PC-9 (cell line): ENCODE data around the gene FOS. TPM values are rescaled to one million over a fixed set of nuclear protein-coding genes. Genes with fewer than 3 reads are reported as not detected.
A peak's percentile ranks its signal among the peaks of the same experiment; 100 is the strongest.

Source experiments
- BruUV-seq: library from RNA; stranded (reverse); fragments of 400-500 nt; replicated peaks from 2 replicates; lab custom pipeline; 2021; lab: Mats Ljungman, UMichigan
- CTCF ChIA-PET: fragments of 300-600 bp; sonication (Branson Sonifier 250); formaldehyde crosslinking; loops from one replicate; lab custom pipeline; 2022; ENCODE audit warnings: antibody characterized with exemption; lab: Charles Lee
- POLR2A ChIA-PET: fragments of 300-600 bp; sonication (Branson Sonifier 250); formaldehyde crosslinking; loops from one replicate; lab custom pipeline; 2022; ENCODE audit warnings: antibody characterized with exemption; ENCODE audit not compliant: unreplicated experiment; lab: Charles Lee
- DNase-seq, 2 experiments: peaks; one replicate each; pipeline versions ENCODE4 v3.0.0 to v3.0.0-alpha.2; 2015 to 2022; ENCODE audit warnings: mixed read lengths in 1 of 2
- H2AFZ ChIP-seq: fragments of 200-600 bp; sonication (generic); 2 replicates; pipeline ENCODE4 v1.8.1; 2017; ENCODE audit warnings: antibody characterized with exemption
- H3F3A ChIP-seq: fragments of 200-600 bp; sonication (generic); 2 replicates; pipeline ENCODE4 v1.8.1; 2017; ENCODE audit warnings: antibody characterized with exemption, mild to moderate bottlenecking, low read depth; ENCODE audit not compliant: insufficient read depth
- H3K27ac ChIP-seq: fragments of 200-600 bp; sonication (generic); 2 replicates; pipeline ENCODE4 v1.6.1; 2016; ENCODE audit warnings: mixed run types
- H3K27me3 ChIP-seq: fragments of 200-600 bp; sonication (generic); 2 replicates; pipeline ENCODE4 v1.6.1; 2016; ENCODE audit warnings: low read depth, mixed run types; ENCODE audit not compliant: insufficient read depth
- H3K36me3 ChIP-seq: fragments of 200-600 bp; sonication (generic); 2 replicates; pipeline ENCODE4 v1.6.1; 2016; ENCODE audit warnings: low read depth, mixed run types
- H3K4me1 ChIP-seq: fragments of 200-600 bp; sonication (generic); replicated peaks from 2 replicates; pipeline ENCODE4 v1.6.1; 2016; ENCODE audit warnings: mixed run types; ENCODE audit not compliant: insufficient read depth
- H3K4me2 ChIP-seq: fragments of 200-600 bp; sonication (generic); 2 replicates; pipeline ENCODE4 v1.6.1; 2017; ENCODE audit warnings: mixed run types
- H3K4me3 ChIP-seq: fragments of 200-600 bp; sonication (generic); 2 replicates; pipeline ENCODE4 v1.6.1; 2016; ENCODE audit warnings: mixed run types
- H3K79me2 ChIP-seq: fragments of 200-600 bp; sonication (generic); 2 replicates; pipeline ENCODE4 v1.6.1; 2017; ENCODE audit warnings: low read depth, mixed run types
- H3K9me2 ChIP-seq: fragments of 200-600 bp; sonication (generic); 2 replicates; pipeline ENCODE4 v1.8.1; 2017; ENCODE audit warnings: mild to moderate bottlenecking; ENCODE audit not compliant: insufficient read depth
- H3K9me3 ChIP-seq: fragments of 200-600 bp; sonication (generic); 2 replicates; pipeline ENCODE4 v1.8.1; 2016; ENCODE audit warnings: low read depth; ENCODE audit not compliant: insufficient read depth
- H4K20me1 ChIP-seq: fragments of 200-600 bp; sonication (generic); 2 replicates; pipeline ENCODE4 v1.8.1; 2017; ENCODE audit not compliant: insufficient read depth
- EZH2 ChIP-seq: fragments of 200-600 bp; sonication (generic); IDR thresholded peaks from 2 replicates; pipeline ENCODE4 v1.8.0; 2017; ENCODE audit warnings: antibody characterized with exemption, low read depth
- intact Hi-C: fragments of 100-400 bp; cut with micrococcal nuclease; formaldehyde crosslinking; loops from one replicate; pipeline ENCODE4 v1.10.0; 2022; ENCODE audit not compliant: unreplicated experiment
- total RNA-seq: library from RNA; stranded (reverse); gene quantifications from 2 replicates; pipeline ENCODE4 v1.2.3, GENCODE V29; 2021
- TF ChIP-seq, protein P1 (sequence below): fragments of 200-600 bp; sonication (generic); conservative IDR thresholded peaks from 2 replicates; pipeline ENCODE4 v1.6.1; 2017; ENCODE audit warnings: mixed run types, antibody characterized with exemption, mild to moderate bottlenecking, moderate library complexity

Gene FOS
- total RNA-seq, 1 experiment from 2014 or later = 84.6 TPM

DNA sequence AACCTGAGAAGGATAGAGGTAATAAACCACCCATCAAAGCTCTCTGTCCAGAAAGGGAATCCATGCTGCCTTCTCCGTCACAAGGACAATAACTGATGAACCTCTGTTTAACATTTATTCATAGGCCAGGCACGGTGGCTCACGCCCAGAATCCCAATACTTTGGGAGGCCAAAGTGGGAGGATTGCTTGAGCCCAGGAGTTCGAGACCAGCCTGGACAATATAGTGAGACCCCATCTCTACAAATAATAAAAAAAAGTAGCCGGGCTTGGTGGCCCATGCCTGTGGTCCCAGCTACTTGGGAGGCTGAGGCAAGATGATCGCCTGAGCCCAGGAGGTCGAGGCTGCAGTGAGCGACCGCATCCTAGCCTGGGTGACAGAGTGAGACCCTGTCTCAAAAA, 7.1 kb upstream of the FOS start:
- intact Hi-C loops = no loop called here
- no peak for TF ChIP-seq EZH2
- TF ChIP-seq, protein P1, sequence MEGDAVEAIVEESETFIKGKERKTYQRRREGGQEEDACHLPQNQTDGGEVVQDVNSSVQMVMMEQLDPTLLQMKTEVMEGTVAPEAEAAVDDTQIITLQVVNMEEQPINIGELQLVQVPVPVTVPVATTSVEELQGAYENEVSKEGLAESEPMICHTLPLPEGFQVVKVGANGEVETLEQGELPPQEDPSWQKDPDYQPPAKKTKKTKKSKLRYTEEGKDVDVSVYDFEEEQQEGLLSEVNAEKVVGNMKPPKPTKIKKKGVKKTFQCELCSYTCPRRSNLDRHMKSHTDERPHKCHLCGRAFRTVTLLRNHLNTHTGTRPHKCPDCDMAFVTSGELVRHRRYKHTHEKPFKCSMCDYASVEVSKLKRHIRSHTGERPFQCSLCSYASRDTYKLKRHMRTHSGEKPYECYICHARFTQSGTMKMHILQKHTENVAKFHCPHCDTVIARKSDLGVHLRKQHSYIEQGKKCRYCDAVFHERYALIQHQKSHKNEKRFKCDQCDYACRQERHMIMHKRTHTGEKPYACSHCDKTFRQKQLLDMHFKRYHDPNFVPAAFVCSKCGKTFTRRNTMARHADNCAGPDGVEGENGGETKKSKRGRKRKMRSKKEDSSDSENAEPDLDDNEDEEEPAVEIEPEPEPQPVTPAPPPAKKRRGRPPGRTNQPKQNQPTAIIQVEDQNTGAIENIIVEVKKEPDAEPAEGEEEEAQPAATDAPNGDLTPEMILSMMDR = no peak
- ChIA-PET CTCF (no interaction called here), POLR2A (interaction anchor here (0.5 to 0.7 kb wide), 3 partner anchors 24 to 42 kb away, joined by 3 to 10 read pairs (median 7); no protein-coding TSS in a partner anchor)
- Histone ChIP-seq H3K79me2 (no peaks in the 10 kb centered on the region), H3K27ac (no peak overlapping the region), H3K9me3 (no peaks in the 10 kb centered on the region), H3K4me1 (peaks cover 26% of the 10 kb centered on the region), H3K27me3 (no peaks in the 10 kb centered on the region), H3K36me3 (no peaks in the 10 kb centered on the region), H3K4me3 (no peak overlapping the region), H2AFZ (no peak overlapping the region), H4K20me1 (no peaks in the 10 kb centered on the region), H3K4me2 (no peak overlapping the region), H3K9me2 (no peaks in the 10 kb centered on the region), H3F3A (peaks cover 21% of the 10 kb centered on the region; the same call in 1 of the 2 replicates)
- no TSS peak for BruUV-seq
- DNase-seq = no peak

DNA sequence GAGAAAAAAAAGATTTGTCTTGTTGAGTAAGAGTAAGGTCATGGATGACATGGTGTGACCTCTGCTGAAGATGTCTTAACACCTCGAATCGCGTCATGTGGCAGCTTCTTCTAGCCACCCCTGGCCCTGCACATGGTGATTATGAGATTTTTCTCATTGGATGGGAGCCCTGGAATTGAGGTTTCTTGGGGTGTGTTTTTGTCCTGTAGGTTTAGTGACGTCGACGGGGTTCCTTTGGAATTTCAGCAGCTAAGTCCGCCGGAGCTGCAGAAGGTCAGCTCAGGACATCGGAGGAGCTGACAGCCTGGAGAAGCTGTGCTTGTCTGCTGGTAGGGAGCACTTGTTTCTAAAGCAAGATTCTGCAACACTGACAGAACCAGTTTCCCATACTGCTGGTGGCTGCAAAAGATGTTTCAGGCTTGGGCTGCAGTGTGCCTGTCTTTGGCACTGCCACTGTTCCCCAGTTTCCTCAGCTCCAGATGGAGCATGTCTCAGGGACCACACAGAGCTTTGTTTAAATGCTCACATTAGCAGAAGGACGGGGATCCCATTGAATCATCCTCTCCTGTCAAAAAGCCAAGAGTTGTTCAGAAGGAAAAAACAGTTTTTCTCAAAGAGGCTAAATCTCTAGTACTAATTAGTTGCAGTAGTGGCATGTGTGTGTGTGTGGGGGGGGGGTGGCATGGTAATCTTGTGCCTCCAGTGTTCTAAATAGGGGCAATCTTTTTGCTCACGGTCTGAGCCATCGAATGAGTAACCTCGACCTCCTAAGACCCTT, 5.2 kb upstream of the FOS start:
- TF ChIP-seq, protein P1 = no peak
- no peak for TF ChIP-seq EZH2
- Histone ChIP-seq H3K4me3 (no peak overlapping the region), H3F3A (peaks cover 28% of the 10 kb centered on the region), H3K4me2 (no peak overlapping the region), H3K36me3 (no peaks in the 10 kb centered on the region), H3K27ac (no peak overlapping the region), H3K4me1 (peaks cover 27% of the 10 kb centered on the region), H2AFZ (no peak overlapping the region), H3K9me3 (no peaks in the 10 kb centered on the region), H3K79me2 (no peaks in the 10 kb centered on the region), H4K20me1 (no peaks in the 10 kb centered on the region), H3K27me3 (no peaks in the 10 kb centered on the region), H3K9me2 (no peaks in the 10 kb centered on the region)
- peak in 1 of 2 experiments; percentile 63 for DNase-seq
- ChIA-PET CTCF (interaction anchor here (0.7 kb wide), 1 partner anchor 68 kb away, joined by 3 read pairs; no protein-coding TSS in a partner anchor), POLR2A (interaction anchor here (0.6 to 0.8 kb wide), 2 partner anchors 18 to 56 kb away, joined by 7 read pairs; no protein-coding TSS in a partner anchor)
- BruUV-seq = no TSS peak
- intact Hi-C loops = no loop called here

DNA sequence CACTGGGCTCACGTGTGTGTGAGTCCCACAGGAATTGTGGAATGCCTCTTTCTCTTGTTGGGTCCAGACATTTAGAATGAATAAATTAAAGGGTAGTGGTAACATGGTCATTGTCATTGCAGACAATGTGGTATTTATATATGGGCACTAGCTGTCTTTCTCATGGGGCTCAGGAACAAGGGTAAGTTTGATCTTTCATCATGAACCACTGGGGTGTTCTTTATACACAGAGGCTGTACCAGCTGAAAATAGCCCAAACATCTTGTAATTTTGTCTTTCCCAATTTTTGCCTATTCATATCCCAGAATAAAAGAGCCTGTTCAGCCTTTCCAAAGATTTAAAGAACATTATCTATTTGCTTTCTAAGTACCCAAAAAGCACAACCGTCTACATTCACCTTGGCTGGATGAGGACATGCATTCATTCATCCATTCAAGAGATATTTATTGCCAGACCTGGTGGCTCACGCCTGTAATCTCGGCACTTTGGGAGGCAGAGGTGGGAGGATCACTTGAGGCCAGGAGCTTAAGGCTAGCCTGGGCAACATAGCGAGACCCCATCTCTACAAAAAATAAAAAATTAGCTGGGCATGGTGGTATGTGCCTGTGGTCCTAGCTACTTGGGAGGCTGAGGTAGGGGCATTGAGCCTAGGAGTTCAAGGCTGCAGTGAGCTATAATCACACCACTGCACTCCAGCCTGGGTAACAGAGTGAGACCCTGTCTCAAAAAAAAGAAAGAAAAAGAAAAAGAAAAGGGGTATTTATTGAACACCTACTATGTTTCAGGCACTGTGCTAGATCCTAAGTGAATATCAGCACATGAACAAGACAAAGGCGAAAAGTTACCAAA, 4.4 kb upstream of the FOS start:
- POLR2A ChIA-PET = interaction anchor here (0.6 to 0.8 kb wide), 2 partner anchors 19 to 57 kb away, joined by 7 read pairs; no protein-coding TSS in a partner anchor

More for the DNA sequence above, 4.4 kb upstream of the FOS start:
- no peaks in the 10 kb centered on the region for H3K36me3 ChIP-seq
- DNase-seq = no peak
- H2AFZ ChIP-seq = no peak overlapping the region
- no peak overlapping the region for H3K27ac ChIP-seq
- H3K79me2 ChIP-seq = peaks cover 6% of the 10 kb centered on the region
- CTCF ChIA-PET = no interaction called here
- intact Hi-C loops = no loop called here
- peaks cover 19% of the 10 kb centered on the region for H3K4me1 ChIP-seq
- no peaks in the 10 kb centered on the region for H3K9me2 ChIP-seq
- peaks cover 5% of the 10 kb centered on the region for H4K20me1 ChIP-seq
- no peaks in the 10 kb centered on the region for H3K9me3 ChIP-seq
- TF ChIP-seq, protein P1 = no peak
- no peak for TF ChIP-seq EZH2
- no peaks in the 10 kb centered on the region for H3K27me3 ChIP-seq
- H3K4me3 ChIP-seq = no peak overlapping the region
- BruUV-seq = no TSS peak
- H3K4me2 ChIP-seq = no peak overlapping the region
- H3F3A ChIP-seq = peaks cover 21% of the 10 kb centered on the region
